Measurements from ENCODE around the gene SURF2. TPM values are rescaled to one million over a fixed set of nuclear protein-coding genes. Genes with fewer than 3 reads are reported as not detected.
"Not testable (repeated sequence)": the region's sequence is repeated elsewhere in the genome, so short reads cannot be mapped to it uniquely, and the experiment has no call there.

Gene SURF2
- total RNA-seq, 4 donors from 2014 or later: 8.4 to 25.5 (median 13.4) TPM

DNA sequence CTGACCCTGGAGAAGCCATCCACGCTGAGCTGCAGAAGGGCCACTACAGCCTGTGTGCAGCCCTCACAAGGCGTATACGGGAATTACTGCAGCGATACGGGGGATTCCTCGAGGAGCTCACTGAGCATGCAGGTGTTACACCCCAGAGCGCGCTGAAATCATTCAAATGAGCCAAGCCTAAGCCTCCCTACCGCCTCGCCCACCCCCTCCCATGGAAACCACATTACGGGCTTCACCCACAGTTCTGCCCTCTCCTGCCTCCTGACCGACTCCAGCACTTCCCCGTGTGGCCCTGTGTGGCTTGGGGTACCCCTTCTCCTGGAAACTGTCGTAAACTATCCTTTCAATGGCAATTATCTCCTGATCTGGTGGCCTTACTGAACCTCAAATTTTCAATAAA lies 33.6 kb upstream of the SURF2 start:
- no peak for DNase-seq (ENCODE audit: low spot score)
- ATAC-seq (ENCODE audit: low FRiP score): no peak
- TF ChIP-seq, protein P1, sequence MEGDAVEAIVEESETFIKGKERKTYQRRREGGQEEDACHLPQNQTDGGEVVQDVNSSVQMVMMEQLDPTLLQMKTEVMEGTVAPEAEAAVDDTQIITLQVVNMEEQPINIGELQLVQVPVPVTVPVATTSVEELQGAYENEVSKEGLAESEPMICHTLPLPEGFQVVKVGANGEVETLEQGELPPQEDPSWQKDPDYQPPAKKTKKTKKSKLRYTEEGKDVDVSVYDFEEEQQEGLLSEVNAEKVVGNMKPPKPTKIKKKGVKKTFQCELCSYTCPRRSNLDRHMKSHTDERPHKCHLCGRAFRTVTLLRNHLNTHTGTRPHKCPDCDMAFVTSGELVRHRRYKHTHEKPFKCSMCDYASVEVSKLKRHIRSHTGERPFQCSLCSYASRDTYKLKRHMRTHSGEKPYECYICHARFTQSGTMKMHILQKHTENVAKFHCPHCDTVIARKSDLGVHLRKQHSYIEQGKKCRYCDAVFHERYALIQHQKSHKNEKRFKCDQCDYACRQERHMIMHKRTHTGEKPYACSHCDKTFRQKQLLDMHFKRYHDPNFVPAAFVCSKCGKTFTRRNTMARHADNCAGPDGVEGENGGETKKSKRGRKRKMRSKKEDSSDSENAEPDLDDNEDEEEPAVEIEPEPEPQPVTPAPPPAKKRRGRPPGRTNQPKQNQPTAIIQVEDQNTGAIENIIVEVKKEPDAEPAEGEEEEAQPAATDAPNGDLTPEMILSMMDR (IDR thresholded peaks at IDR 0.05): no peak

DNA sequence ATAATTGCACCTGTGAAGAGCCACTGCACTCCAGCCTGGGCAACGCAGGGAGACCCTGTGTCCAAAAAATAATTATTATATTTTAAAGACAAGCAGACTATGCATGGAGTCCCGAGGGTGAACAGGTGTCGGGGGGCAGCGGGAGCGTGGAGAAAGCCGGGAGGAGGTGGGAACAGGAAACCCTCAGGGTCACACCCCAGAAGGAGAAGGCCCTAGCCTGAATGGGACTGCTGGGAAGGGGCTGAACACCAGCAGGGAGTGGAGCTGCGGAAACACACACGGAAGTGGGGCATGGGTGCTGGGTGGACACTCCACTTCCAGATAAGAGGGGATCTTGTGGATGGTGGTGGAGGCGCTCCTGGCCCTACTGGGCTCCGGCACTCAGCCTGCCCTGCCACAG lies 33.1 kb upstream of the SURF2 start:
- DNase-seq (ENCODE audit: low spot score): no peak
- TF ChIP-seq, protein P1 (IDR thresholded peaks at IDR 0.05): no peak
- ATAC-seq (ENCODE audit: low FRiP score): no peak

DNA sequence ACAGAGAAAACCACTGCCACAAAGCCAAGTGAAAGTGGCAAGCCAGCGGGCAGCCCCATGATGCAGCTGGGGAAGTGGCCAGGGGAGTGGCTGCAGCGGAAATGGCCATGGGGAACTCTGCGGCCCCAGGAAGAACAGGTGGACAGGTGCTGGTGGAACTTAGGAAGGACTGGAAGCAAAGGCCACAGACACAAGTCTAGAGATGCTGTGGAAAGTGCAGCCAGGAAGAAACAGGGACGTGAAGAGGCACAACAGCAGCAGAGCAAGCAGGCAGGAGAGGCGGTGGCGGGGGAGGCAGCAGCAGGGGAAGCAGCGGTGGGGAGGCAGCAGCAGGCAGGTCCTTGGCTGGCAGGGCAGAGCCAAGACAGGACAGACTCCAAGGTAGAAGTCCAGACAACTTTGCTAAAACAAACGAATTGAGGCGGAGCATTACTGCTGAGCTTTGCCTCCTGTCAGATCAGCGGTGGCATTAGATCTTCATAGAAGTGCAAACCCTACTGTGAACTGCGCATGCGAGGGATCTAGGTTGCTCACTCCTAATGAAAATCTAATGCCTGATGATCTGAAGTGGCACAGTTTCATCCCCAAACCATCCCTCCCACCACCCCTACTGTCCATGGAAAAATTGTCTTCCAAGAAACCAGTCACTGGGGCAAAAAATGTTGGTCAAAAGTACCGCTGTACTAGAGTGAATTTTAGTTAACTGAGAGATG lies 32.2 kb upstream of the SURF2 start:
- DNase-seq (ENCODE audit: low spot score) (no peak), ATAC-seq (ENCODE audit: low FRiP score) (no peak)
- TF ChIP-seq, protein P1 (IDR thresholded peaks at IDR 0.05): no peak

DNA sequence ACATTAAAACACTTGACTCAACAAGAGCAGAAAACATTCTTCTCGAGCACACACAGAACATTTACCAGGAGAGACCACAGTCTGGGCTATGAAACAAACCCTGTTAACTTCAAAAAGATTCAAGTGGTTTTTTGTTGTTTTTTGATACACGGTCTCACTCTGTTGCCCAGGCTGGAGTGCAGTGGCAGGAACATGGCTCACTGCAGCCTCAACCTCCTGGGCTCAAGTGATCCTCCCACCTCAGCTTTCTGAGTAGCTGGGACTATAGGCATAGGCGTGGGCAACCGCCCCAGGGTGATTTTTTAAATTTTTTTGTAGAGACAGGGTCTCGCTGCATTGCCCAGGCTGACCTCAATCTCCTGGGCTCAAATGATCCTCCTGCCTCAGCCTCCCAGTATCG lies 29.3 kb upstream of the SURF2 start:
- not testable (repeated sequence) for DNase-seq (ENCODE audit: low spot score)

DNA sequence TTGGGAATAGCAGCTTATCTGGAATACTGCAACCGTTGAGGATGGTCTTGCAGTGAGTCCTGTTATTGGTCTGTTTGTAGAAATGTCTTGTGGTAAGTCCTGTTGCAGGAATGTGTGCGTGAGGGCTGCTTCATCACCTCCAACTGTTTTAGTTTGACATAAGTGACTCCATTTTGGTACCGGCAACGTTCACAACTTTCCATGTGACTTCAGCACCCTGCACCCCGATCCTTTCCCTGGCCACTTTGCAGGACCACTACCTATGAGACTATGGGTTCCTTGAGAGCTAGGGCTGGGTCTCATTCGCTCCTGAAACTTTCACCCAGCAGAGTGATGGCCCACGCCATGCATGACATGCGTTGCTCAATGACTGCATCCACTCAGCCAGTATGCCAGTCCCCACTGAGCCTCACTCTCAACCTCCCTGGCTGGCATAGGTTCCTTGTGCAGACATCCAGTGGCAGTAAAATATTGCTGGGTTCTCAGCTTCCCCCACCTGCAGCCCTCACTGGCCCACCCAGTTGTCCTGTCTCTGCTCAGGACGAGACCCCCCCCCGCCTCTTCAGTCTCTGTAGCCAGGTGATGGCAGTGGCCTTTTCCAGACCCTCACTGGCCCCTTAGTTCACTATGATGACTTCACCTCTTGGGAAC lies 28.4 kb upstream of the SURF2 start:
- no peak for DNase-seq (ENCODE audit: low spot score)
- TF ChIP-seq, protein P1 (IDR thresholded peaks at IDR 0.05): no peak
- ATAC-seq (ENCODE audit: low FRiP score): no peak

More for the DNA sequence above, 29.3 kb upstream of the SURF2 start:
- ATAC-seq (ENCODE audit: low FRiP score): not testable (repeated sequence)

DNA sequence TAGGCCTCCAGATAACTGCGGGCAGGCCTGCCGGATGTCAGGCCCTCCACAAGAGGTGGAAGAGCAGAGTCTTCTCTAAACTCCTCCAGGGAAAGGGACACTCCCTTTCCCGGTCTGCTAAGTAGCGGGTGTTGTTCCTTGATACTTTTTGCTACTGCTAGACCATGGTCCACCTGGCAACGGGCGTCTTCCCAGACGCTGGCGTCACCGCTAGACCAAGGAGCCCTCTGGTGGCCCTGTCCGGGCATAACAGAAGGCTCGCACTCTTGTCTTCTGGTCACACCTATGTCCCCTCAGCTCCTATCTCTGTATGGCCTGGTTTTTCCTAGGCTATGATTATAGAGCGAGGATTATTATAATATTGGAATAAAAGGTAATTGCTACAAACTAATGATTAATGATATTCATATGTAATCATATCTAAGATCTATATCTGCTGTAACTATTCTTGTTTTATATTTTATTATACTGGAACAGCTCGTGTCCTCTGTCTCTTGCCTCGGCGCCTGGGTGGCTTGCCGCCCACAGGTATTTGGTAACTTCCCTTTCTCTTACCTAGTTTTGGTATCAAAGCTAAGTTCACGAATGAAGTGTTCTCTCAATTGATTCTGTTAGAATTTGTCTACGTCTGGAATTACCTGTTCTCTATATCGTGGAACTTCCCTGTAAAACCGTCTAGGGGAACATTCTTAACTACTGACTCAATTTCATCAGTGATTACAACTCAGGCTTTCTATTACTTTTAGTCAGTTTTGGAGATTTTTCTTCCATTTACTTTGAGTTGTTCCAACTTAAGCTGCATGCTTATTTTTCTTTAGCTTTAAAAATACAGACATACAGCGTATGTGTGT lies 26.8 kb upstream of the SURF2 start:
- ATAC-seq (ENCODE audit: low FRiP score); DNase-seq (ENCODE audit: low spot score): not testable (repeated sequence)

DNA sequence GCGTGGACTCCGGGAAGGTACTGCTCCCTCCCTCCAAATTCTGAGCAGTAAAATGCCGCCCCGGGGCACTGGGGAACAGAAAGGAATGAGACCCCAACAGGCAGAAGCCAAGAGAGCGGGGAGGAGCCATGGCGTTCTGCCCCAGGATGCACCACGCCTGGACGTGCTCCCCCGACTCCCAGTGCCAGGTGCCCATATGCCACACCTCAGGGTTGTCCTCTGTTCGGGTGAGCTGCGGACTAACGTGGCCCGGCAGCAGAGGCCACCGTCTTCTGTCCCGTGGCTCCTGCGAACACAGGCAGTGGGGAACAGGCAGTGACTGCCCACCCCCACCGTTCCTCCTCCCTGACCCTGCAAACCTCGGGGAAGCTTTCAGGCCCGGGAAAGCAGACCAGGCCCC lies 25.1 kb upstream of the SURF2 start:
- ATAC-seq (ENCODE audit: low FRiP score) (no peak), DNase-seq (ENCODE audit: low spot score) (no peak)
- TF ChIP-seq, protein P1 (IDR thresholded peaks at IDR 0.05): no peak
